Left ventricle myocardium inferior (tissue), 1 donor: ENCODE measurements around the gene ZFP82. TPM values are rescaled to one million over a fixed set of nuclear protein-coding genes. Genes with fewer than 3 reads are reported as not detected.

Source experiments
- DNase-seq: peaks from one replicate; pipeline ENCODE4 v3.0.0-alpha.2; 2020
- H3K27ac ChIP-seq: fragments of 200-600 bp; replicated peaks from 2 replicates; pipeline ENCODE4 v1.8.0; 2021
- H3K27me3 ChIP-seq: fragments of 200-600 bp; 2 replicates; pipeline ENCODE4 v1.8.0; 2021; ENCODE audit warnings: low read depth
- H3K36me3 ChIP-seq: fragments of 200-600 bp; 2 replicates; pipeline ENCODE4 v1.8.0; 2021
- H3K4me1 ChIP-seq: fragments of 200-600 bp; 2 replicates; pipeline ENCODE4 v1.8.0; 2021
- H3K4me3 ChIP-seq: fragments of 200-600 bp; 2 replicates; pipeline ENCODE4 v1.8.0; 2021; ENCODE audit warnings: mild to moderate bottlenecking, moderate library complexity
- H3K9me3 ChIP-seq: fragments of 200-600 bp; replicated peaks from 2 replicates; pipeline ENCODE4 v1.8.0; 2021
- CTCF ChIP-seq: fragments of 200-600 bp; IDR thresholded peaks from 2 replicates; pipeline ENCODE4 v1.8.0; 2021; ENCODE audit warnings: antibody characterized with exemption, mild to moderate bottlenecking, borderline replicate concordance
- intact Hi-C: fragments of 100-400 bp; cut with micrococcal nuclease; formaldehyde crosslinking; loops from one replicate; pipeline ENCODE4 v1.11.0; 2022
- total RNA-seq: library from RNA; stranded (reverse); fragmentation: NEBNext Ultra II Directional; extraction: Animal tissue kit (Norgen Biotek cat#: 25700); gene quantifications from one replicate; pipeline ENCODE4 v1.2.1, GENCODE V29; 2021
- donor health status: DM: no; HTN: yes; CAD: no; lungs with severe emphysema.

Gene ZFP82
- total RNA-seq, 1 donor from 2014 or later = 5.0 TPM

- intact Hi-C loops = no loop called here
- Histone ChIP-seq H3K27ac (no peak overlapping the region), H3K36me3 (peaks cover 72% of the 10 kb centered on the region), H3K4me3 (no peak overlapping the region), H3K27me3 (no peaks in the 10 kb centered on the region), H3K4me1 (no peaks in the 10 kb centered on the region), H3K9me3 (peaks cover 98% of the 10 kb centered on the region)
- TF ChIP-seq CTCF = no peak
- DNase-seq = no peak
Observed at GRCh38 chr19:36392916-36393673, 25.3 kb downstream of the ZFP82 start.

GRCh38 chr19:36379510-36379819 is 39.0 kb downstream of the ZFP82 start:
- TF ChIP-seq CTCF = no peak
- peaks cover 24% of the 10 kb centered on the region for H3K4me1 ChIP-seq

GRCh38 chr19:36378625-36379509 is 39.6 kb downstream of the ZFP82 start, which contains the start of gene ZFP14:
ZFP14 (minus strand) TSS chr19:36379201; CDS start chr19:36367892, 11,309 bp downstream.
- peak within 1 kb of the TSS; percentile 78 for H3K4me3 ChIP-seq
- DNase-seq = peak; percentile 93
- peak within 1 kb of the TSS; percentile 91 for H3K27ac ChIP-seq
- H3K27me3 ChIP-seq = no peaks in the 10 kb centered on the region
- TF ChIP-seq CTCF = no peak
- H3K9me3 ChIP-seq = no peaks in the 10 kb centered on the region
- no peaks in the 10 kb centered on the region for H3K36me3 ChIP-seq
- H3K4me1 ChIP-seq = peaks cover 24% of the 10 kb centered on the region
- intact Hi-C loops = no loop called here

More at GRCh38 chr19:36379510-36379819, 39.0 kb downstream of the ZFP82 start:
- no peaks in the 10 kb centered on the region for H3K36me3 ChIP-seq
- peak overlapping the region; percentile 78 for H3K4me3 ChIP-seq
- no peaks in the 10 kb centered on the region for H3K27me3 ChIP-seq
- peak overlapping the region; percentile 91 for H3K27ac ChIP-seq
- no peak for DNase-seq
- no peaks in the 10 kb centered on the region for H3K9me3 ChIP-seq
- intact Hi-C loops = no loop called here

GRCh38 chr19:36377541-36378178 is 40.8 kb downstream of the ZFP82 start:
- H3K36me3 ChIP-seq = no peaks in the 10 kb centered on the region
- no peak for TF ChIP-seq CTCF
- peak overlapping the region; percentile 91 for H3K27ac ChIP-seq
- no peaks in the 10 kb centered on the region for H3K27me3 ChIP-seq
- no peak for DNase-seq
- H3K4me1 ChIP-seq = peaks cover 24% of the 10 kb centered on the region
- no peaks in the 10 kb centered on the region for H3K9me3 ChIP-seq
- peak overlapping the region; percentile 78 for H3K4me3 ChIP-seq
- intact Hi-C loops = no loop called here

- no peak overlapping the region for H3K4me3 ChIP-seq
- H3K27ac ChIP-seq = no peak overlapping the region
- H3K27me3 ChIP-seq = no peaks in the 10 kb centered on the region
- H3K4me1 ChIP-seq = peaks cover 17% of the 10 kb centered on the region
- H3K9me3 ChIP-seq = peaks cover 16% of the 10 kb centered on the region
- no peak for TF ChIP-seq CTCF
- DNase-seq = no peak
- peaks cover 11% of the 10 kb centered on the region for H3K36me3 ChIP-seq
- intact Hi-C loops = no loop called here
Observed at GRCh38 chr19:36373638-36374156, 44.7 kb downstream of the ZFP82 start.
